ENCODE data around the gene NANOS2. TPM values are rescaled to one million over a fixed set of nuclear protein-coding genes. Genes with fewer than 3 reads are reported as not detected.

Gene NANOS2
- total and polyA plus RNA-seq, 9 of the 15 experiments (the other 6 are each of a cell fraction or from before 2014, with no cell fraction given) = not detected

- TF ChIP-seq NR1H2 (CRISPR knock-in tag; IDR thresholded peaks at IDR 0.05) = no peak
- no peak for TF ChIP-seq POLR3A (IDR thresholded peaks at IDR 0.05; ENCODE audit: borderline replicate concordance, extremely low read depth, insufficient read depth, insufficient read length)
- no peak for TF ChIP-seq GTF2E2 (tag; IDR thresholded peaks at IDR 0.05)
- no peak for TF ChIP-seq KLF6 (CRISPR knock-in tag; IDR thresholded peaks at IDR 0.05; ENCODE audit: borderline replicate concordance)
- no peak for TF ChIP-seq MLLT1 (IDR thresholded peaks at IDR 0.05)
- TF ChIP-seq DNMT1 (IDR thresholded peaks at IDR 0.05) = no peak
- TF ChIP-seq, protein P1, sequence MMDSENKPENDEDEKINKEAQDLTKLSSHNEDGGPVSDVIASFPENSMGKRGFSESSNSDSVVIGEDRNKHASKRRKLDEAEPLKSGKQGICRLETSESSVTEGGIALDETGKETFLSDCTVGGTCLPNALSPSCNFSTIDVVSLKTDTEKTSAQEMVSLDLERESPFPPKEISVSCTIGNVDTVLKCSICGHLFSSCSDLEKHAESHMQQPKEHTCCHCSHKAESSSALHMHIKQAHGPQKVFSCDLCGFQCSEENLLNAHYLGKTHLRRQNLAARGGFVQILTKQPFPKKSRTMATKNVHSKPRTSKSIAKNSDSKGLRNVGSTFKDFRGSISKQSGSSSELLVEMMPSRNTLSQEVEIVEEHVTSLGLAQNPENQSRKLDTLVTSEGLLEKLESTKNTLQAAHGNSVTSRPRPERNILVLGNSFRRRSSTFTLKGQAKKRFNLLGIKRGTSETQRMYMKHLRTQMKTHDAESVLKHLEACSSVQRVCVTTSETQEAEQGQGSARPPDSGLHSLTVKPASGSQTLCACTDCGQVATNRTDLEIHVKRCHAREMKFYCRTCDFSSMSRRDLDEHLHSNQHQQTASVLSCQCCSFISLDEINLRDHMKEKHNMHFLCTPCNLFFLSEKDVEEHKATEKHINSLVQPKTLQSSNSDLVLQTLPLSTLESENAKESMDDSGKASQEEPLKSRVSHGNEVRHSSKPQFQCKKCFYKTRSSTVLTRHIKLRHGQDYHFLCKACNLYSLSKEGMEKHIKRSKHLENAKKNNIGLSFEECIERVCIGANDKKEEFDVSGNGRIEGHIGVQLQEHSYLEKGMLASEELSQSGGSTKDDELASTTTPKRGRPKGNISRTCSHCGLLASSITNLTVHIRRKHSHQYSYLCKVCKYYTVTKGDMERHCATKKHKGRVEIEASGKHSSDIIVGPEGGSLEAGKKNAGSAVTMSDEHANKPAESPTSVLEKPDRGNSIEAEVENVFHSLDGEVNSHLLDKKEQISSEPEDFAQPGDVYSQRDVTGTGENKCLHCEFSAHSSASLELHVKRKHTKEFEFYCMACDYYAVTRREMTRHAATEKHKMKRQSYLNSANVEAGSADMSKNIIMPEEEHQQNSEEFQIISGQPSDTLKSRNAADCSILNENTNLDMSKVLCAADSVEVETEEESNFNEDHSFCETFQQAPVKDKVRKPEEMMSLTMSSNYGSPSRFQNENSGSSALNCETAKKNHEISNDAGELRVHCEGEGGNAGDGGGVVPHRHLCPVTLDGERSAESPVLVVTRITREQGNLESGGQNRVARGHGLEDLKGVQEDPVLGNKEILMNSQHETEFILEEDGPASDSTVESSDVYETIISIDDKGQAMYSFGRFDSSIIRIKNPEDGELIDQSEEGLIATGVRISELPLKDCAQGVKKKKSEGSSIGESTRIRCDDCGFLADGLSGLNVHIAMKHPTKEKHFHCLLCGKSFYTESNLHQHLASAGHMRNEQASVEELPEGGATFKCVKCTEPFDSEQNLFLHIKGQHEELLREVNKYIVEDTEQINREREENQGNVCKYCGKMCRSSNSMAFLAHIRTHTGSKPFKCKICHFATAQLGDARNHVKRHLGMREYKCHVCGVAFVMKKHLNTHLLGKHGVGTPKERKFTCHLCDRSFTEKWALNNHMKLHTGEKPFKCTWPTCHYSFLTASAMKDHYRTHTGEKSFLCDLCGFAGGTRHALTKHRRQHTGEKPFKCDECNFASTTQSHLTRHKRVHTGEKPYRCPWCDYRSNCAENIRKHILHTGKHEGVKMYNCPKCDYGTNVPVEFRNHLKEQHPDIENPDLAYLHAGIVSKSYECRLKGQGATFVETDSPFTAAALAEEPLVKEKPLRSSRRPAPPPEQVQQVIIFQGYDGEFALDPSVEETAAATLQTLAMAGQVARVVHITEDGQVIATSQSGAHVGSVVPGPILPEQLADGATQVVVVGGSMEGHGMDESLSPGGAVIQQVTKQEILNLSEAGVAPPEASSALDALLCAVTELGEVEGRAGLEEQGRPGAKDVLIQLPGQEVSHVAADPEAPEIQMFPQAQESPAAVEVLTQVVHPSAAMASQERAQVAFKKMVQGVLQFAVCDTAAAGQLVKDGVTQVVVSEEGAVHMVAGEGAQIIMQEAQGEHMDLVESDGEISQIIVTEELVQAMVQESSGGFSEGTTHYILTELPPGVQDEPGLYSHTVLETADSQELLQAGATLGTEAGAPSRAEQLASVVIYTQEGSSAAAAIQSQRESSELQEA (IDR thresholded peaks at IDR 0.05; ENCODE audit: low read depth) = no peak
- no peak for TF ChIP-seq ZHX1 (conservative IDR thresholded peaks at IDR 0.05; ENCODE audit: low read length)
- no peak for TF ChIP-seq ZNF436 (CRISPR knock-in tag; IDR thresholded peaks at IDR 0.05)
- TF ChIP-seq E2F4 (CRISPR knock-in tag; IDR thresholded peaks at IDR 0.05; ENCODE audit: low read depth) = peak; percentile 100
- TF ChIP-seq KAT2B (IDR thresholded peaks at IDR 0.05; ENCODE audit: low read depth, low read length) = no peak
- no peak for TF ChIP-seq GATA2 (CRISPR knock-in tag; IDR thresholded peaks at IDR 0.05)
- no peak for TF ChIP-seq CHD4 (IDR thresholded peaks at IDR 0.05; ENCODE audit: insufficient read depth, insufficient replicate concordance, low read depth, low read length, poor library complexity, severe bottlenecking)
- TF ChIP-seq XRCC5 (IDR thresholded peaks at IDR 0.05; ENCODE audit: low read depth, low read length) = no peak
These were observed 13.1 kb upstream of the NANOS2 start (continued) for GRCh38 chr19:45927565-45928261.

All from K562 (cell line).